CD4-positive, alpha-beta T cell treated with Interleukin-6 for 4 hours (primary cell): Measurements from ENCODE around the gene KCNJ8.
"Not testable (repeated sequence)": the region's sequence is repeated elsewhere in the genome, so short reads cannot be mapped to it uniquely, and the experiment has no call there.

Source experiments
- DNase-seq: peaks from one replicate; pipeline ENCODE4 v3.0.0-alpha.2; 2020; ENCODE audit warnings: mixed read lengths

KCNJ8 gene

DNA sequence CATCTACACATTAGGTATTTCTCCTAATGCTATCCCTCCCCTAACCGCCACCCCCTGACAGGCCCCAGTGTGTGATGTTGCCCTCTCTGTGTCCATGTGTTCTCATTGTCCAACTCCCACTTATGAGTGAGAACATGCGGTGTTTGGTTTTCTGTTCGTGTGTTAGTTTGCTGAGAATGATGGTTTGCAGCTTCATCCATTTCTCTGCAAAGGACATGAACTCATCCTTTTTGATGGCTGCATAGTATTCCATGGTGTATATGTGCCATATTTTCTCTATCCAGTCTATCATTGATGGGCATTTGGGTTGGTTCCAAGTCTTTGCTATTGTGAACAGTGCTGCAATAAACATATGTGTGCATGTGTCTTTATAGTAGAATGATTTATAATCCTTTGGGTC, 8.2 kb upstream of the KCNJ8 start:
- not testable (repeated sequence) for DNase-seq

DNA sequence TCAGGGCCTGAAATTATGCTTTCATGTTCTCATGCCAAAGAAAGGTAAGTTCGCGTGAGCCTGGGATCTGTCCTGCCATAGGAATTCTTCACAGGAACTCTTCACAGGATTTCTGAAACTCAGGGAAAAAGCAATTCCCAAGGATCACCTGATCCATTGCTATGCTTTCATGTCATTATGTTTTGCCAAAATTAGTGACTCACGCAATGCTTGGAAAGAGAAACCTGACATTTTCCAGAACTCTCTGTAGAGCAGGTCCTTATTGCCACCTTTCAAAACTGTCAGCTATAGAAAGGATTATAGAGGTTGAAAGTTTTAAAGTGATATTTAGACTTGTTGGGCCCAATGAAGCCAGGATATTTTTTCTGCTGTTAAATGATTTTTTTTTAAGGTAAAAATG, 6.3 kb upstream of the KCNJ8 start:
- DNase-seq: no peak

GRCh38 chr12:21776175-21776574, 1.7 kb upstream of the KCNJ8 start:
- no peak for DNase-seq

DNA sequence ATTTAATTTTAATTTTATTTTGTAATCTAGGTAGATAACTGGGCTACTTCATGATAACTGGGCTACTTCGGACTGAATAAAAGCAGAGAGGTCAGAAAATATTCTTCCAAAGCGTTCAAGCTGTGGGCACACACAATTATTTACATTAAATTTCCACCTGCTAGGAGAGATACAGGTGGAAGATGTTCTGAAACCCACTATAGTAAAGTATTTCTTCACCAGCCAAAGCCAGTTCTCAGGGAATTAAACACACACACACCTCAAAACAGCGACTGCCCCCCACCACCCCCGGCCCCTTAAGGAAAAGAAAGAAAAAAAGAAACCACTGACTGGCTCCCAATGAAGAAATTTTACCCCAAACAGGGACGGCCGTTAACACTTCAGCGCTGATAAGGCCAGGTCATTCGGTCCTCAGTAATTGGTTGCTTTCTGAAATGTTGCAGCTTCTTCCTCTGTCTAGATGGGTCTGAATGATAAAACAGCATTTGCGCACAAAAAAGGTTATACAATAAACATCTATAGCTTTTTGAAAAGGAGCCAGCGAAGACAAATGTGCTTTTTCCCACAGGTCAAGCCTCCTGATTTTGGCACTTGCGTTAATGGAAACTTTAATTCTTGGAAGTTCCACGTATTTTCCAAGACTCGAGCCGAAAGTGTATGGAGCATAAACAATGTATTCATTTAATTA, 771 bp upstream of the KCNJ8 start:
- DNase-seq: no peak

- DNase-seq: no peak
These were observed 700 bp downstream of the KCNJ8 start for GRCh38 chr12:21773806-21774205.

DNA sequence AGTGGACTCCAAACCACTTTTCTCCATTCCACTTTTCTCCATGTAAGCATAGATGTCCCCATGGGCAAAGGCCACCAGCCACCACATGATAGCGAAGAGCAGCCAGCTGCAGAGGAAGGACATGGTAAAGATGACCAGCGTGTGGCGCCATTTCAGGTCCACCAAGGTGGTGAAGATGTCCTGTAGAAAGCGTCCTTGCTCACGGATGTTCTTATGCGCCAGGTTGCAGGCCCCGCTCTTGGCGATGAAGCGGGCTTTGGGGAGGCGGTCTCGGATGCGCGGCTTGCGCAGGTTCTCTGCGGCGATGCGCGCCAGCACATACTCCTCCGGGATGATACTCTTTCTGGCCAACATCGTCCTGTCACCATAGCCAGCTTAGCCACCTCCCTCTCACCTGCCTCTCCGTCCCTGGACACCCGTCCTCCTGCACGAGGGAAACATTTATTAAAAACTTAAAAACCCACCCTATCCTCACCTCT, 1.2 kb downstream of the KCNJ8 start:
- no peak for DNase-seq

- DNase-seq: no peak
These were observed 3.2 kb downstream of the KCNJ8 start for GRCh38 chr12:21771311-21771710.

DNA sequence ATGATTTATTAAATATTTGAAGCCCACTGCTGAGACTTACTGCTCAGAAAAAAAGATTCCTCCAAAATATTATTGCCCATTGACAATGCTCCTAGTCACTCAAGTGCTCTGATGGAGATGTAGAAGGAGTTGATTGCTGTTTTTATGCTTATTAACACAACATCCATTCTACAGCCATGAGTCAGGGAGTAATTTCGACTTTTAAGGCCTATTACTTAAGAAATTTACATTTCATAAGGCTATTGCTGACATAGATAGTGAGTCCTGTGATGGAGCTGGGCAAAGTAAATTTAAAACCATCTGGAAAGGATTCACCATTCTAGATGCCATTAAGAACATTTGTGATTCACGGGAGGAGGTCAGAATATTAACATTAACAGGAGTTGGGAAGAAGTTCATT, 5.2 kb downstream of the KCNJ8 start:
- no peak for DNase-seq

- DNase-seq: no peak
These were observed 8.1 kb downstream of the KCNJ8 start for GRCh38 chr12:21766403-21766802.

- no peak for DNase-seq
These were observed 9.6 kb downstream of the KCNJ8 start for GRCh38 chr12:21764950-21765349.

DNA sequence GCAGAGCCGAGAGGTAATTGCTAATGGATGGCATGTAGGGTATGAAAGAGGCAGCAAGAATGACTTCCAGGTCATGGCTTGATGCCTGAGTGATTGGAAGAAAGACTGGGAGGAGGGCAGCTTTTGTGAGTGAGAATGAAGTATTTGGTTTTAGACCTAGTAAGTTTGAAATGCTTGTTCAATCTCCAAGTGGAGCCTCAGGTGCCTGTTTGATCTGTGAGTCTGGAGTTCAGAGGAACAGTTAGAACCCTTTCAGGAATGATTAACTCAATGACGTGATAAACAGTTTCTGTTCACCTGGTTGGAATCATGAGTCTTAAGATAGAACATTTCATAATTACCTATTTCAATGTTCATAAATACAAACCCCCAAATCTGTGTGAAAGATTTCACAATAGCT, 10.4 kb downstream of the KCNJ8 start:
- DNase-seq: no peak

- DNase-seq: no peak
These were observed 11.0 kb downstream of the KCNJ8 start for GRCh38 chr12:21763531-21763930.

DNA sequence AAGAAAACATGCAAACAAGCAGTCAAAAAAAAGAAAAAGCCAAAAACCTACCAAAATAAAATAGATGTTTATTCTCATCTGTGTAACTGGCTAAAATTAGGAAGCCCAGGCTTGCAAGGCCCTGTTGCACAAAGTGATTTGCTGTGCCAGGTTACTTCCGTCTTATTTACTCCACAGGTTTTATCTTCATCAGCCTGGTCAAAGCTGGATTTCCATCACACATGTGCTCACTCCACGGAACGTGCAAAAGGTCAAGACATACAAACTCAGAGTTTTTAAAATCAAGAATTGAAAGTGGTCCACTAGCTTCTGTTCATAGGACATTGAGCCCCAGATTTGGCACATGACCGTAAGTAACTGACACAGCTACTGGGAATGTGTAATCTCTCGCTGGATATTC, 14.8 kb downstream of the KCNJ8 start:
- DNase-seq: no peak

DNA sequence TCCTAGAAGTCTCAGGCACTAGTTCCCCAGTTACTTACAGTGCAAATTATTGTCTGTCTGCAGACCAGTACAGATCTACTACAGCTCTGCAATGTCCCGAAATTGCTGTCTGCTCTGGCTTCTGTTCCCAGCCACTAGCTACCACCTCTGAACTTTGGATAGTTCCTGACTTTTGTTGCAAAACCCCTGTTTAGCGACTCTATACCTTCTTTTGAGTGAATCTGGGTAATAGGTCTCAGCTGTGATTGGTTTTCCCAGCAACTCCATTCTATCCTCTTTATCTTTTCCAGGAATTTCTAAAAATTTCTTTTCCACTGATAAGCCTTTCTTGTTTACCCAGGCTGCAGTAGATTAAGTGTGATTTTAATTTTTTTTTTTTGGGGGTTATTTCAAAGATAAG, 16.8 kb downstream of the KCNJ8 start:
- DNase-seq: no peak

DNA sequence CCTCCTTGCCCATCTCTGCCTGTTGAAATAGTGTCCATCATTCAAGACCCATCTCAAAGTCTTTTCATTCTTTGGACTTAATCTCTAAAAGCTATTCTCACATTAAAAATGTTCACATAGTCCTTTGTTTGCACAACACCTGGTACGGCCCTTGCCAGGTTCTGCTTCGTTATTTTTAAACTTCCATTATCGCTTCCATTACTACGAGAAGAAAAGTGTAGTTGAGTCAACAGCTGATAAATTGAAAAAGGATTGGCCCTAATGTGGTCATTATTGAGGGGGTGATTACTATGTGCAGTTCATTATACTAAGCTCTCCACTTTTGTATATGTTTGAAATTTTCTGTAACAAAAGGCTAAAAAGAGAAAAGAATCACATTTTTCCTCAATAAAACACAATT, 17.8 kb downstream of the KCNJ8 start:
- no peak for DNase-seq

DNA sequence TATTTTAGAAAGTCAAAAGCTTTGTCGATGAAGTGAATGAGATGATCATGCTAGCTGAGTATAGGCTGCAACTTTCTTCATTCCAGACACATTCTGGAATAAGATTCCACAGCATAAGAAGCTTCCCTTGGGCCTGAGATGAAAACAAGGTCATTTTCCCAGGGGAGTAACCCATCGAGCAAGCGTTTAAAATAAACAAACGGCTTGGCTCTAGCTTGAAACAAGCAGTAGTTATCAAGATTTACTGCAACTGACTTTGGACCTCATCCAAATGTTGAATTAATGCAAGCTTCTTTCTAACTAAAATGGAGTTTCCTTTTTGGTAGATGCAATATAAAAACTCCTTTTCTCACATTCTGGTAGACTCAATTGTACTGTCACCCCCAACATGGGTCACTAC, 23.0 kb downstream of the KCNJ8 start:
- no peak for DNase-seq

DNA sequence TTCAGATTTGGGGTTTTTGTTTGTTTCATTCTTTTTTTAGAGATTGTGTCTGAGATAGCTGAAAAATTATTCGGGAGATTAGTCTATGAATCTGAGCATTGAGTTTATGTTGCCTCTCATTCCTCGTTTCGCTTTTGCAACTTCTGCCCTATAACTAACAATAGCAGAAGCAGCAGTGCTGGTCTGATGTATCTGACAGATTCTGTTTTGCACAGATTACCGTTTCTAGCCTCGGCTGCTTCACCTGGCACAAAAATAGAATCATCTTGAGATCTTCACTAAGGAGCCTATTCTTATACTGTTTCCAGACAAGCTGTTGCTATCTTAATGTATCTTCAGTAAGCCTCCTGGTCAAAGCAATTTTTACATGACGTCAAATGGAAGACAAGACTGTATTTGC, 29.2 kb downstream of the KCNJ8 start:
- DNase-seq: no peak

GRCh38 chr12:21731144-21731543, 43.4 kb downstream of the KCNJ8 start:
- no peak for DNase-seq

DNA sequence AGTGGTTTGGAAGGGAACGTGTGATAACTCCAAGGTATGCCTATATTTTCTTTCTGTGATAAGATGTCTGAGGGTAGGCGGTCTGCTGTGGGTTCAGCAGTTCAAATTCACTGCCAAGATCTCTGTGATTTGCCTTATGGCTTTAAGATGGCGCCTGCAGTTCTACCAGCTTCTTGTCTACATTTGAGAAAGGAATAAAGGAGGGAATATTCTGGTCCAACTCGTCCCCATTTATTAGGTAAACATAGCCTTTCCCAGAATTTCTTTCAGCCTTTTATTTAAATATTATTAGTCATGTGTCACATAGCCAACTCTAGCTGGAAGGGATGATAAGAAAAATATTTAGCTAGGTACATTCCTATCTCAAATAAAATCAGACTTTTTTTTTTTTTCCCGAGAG, 48.8 kb downstream of the KCNJ8 start:
- DNase-seq: no peak

GRCh38 chr12:21718944-21719650, 55.4 kb downstream of the KCNJ8 start:
- no peak for DNase-seq

GRCh38 chr12:21718403-21718802, 56.1 kb downstream of the KCNJ8 start:
- no peak for DNase-seq

GRCh38 chr12:21717767-21718166, 56.7 kb downstream of the KCNJ8 start:
- no peak for DNase-seq

GRCh38 chr12:21715386-21715785, 59.1 kb downstream of the KCNJ8 start:
- DNase-seq: no peak
